Epithelial cell of proximal tubule (primary cell): ENCODE measurements around the gene MAP3K6. TPM values are rescaled to one million over a fixed set of nuclear protein-coding genes. Genes with fewer than 3 reads are reported as not detected.

Experiments
- DNase-seq: peaks from one replicate; pipeline ENCODE4 v3.0.0-alpha.2; 2011; ENCODE audit warnings: low read depth
- H3K4me3 ChIP-seq: 2 replicates; pipeline ENCODE4 v1.5.1; 2011; ENCODE audit warnings: low read depth, mild to moderate bottlenecking, low read length
- CTCF ChIP-seq: conservative IDR thresholded peaks from 2 replicates; pipeline ENCODE4 v1.5.1; 2012; ENCODE audit warnings: low read depth, mild to moderate bottlenecking, low read length
- total RNA-seq: library from RNA; depleted of rRNA; stranded (reverse); fragments of >200 nt; gene quantifications from 2 replicates; pipeline ENCODE4 v1.2.3, GENCODE V29; 2015

The MAP3K6 gene
- total RNA-seq, 1 donor from 2014 or later, result 15.5 TPM

- TF ChIP-seq CTCF, result no peak
- no peak for DNase-seq
- H3K4me3 ChIP-seq, result no peak overlapping the region
These were observed 30.0 kb downstream of the MAP3K6 start for GRCh38 chr1:27336756-27337155.

GRCh38 chr1:27335506-27336422, 31.0 kb downstream of the MAP3K6 start:
- TF ChIP-seq CTCF, result no peak

DNA sequence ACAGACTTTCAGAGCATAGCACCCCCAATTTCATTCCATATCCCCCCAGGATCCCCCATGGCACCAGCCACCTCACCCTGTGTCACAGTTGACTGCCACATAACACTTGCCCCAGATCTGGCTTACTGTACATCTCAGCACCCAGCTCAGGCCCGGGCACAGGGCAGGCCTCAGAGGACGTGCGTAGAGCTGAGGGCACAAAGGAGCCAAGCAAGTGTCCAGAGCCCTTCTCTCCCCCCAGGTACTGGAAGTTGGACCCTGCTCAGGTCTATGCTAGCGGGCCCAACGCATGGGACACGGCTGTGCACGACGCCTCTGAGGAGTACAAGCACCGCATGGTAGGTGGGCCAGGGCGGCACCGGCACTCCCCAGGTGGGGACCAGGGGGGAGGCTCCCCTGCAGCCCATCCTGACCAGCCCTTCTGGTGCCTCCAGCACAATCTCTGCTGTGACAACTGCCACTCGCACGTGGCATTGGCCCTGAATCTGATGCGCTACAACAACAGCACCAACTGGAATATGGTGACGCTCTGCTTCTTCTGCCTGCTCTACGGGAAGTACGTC, 33.0 kb downstream of the MAP3K6 start:
- DNase-seq, result no peak
- no peak for TF ChIP-seq CTCF
- no peak overlapping the region for H3K4me3 ChIP-seq

More at GRCh38 chr1:27335506-27336422, 31.0 kb downstream of the MAP3K6 start:
- no peak overlapping the region for H3K4me3 ChIP-seq
- DNase-seq, result no peak

- DNase-seq, result no peak
- TF ChIP-seq CTCF, result peak; percentile 89
- no peak overlapping the region for H3K4me3 ChIP-seq
These were observed 34.1 kb downstream of the MAP3K6 start for GRCh38 chr1:27332536-27333281.

DNA sequence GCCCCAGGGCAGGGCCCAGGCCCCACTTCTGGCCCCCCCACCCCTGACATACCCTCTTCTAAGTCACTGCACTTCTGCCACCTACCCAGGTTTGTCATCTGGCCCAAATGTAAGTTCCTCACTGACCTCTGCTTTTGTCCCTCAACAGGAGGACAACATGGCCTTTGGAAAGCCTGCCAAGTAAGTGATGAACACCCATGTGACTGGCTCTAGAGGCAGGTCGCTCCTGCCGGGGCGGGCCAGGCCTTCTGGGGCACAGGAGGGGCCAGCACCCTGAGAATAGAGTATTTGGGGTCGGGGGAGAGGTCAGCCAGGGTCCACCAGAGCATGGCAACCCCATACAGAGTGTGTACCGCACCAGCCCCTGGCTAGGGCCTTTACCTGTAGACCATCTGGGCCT, 34.8 kb downstream of the MAP3K6 start:
- H3K4me3 ChIP-seq, result no peak overlapping the region
- no peak for TF ChIP-seq CTCF
- DNase-seq, result no peak

GRCh38 chr1:27331426-27331825, 35.3 kb downstream of the MAP3K6 start:
- no peak overlapping the region for H3K4me3 ChIP-seq

More at GRCh38 chr1:27331426-27331825, 35.3 kb downstream of the MAP3K6 start:
- no peak for TF ChIP-seq CTCF
- DNase-seq, result no peak
